AG10803 (cell line): ENCODE data around the gene ITGB5.

Experiments
- DNase-seq: peaks from one replicate; pipeline ENCODE4 v3.0.0; 2010; ENCODE audit warnings: low read depth
- H3K4me3 ChIP-seq: 2 replicates; pipeline ENCODE4 v1.5.1; 2011; ENCODE audit warnings: mild to moderate bottlenecking, low read length, control low read depth
- TF ChIP-seq, protein P1 (sequence below): conservative IDR thresholded peaks from 2 replicates; pipeline ENCODE4 v1.5.1; 2011; ENCODE audit warnings: mild to moderate bottlenecking, low read length, control low read depth, inconsistent platforms

The ITGB5 gene

DNA sequence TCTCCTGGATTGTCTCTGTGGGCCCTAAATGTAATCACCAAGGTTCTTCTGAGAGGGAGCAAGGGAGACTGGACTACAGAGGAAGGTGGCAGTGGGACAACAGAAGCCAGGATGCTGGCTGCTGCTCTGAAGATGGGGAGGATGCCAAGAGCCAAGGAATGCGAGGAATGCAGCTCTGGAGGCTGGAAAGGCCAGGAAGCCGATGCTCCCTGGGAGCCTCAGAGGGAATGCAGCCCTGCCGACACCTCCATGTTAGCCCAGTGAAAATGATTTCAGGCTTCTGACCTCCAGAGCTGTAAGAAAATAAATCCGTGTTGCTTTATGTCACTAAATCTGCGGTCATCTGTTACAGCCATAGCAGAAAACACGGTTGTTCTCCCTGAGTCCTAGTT, 112.8 kb downstream of the ITGB5 start:
- TF ChIP-seq, protein P1, sequence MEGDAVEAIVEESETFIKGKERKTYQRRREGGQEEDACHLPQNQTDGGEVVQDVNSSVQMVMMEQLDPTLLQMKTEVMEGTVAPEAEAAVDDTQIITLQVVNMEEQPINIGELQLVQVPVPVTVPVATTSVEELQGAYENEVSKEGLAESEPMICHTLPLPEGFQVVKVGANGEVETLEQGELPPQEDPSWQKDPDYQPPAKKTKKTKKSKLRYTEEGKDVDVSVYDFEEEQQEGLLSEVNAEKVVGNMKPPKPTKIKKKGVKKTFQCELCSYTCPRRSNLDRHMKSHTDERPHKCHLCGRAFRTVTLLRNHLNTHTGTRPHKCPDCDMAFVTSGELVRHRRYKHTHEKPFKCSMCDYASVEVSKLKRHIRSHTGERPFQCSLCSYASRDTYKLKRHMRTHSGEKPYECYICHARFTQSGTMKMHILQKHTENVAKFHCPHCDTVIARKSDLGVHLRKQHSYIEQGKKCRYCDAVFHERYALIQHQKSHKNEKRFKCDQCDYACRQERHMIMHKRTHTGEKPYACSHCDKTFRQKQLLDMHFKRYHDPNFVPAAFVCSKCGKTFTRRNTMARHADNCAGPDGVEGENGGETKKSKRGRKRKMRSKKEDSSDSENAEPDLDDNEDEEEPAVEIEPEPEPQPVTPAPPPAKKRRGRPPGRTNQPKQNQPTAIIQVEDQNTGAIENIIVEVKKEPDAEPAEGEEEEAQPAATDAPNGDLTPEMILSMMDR = no peak
- DNase-seq = peak; percentile 94
- H3K4me3 ChIP-seq = no peak overlapping the region

DNA sequence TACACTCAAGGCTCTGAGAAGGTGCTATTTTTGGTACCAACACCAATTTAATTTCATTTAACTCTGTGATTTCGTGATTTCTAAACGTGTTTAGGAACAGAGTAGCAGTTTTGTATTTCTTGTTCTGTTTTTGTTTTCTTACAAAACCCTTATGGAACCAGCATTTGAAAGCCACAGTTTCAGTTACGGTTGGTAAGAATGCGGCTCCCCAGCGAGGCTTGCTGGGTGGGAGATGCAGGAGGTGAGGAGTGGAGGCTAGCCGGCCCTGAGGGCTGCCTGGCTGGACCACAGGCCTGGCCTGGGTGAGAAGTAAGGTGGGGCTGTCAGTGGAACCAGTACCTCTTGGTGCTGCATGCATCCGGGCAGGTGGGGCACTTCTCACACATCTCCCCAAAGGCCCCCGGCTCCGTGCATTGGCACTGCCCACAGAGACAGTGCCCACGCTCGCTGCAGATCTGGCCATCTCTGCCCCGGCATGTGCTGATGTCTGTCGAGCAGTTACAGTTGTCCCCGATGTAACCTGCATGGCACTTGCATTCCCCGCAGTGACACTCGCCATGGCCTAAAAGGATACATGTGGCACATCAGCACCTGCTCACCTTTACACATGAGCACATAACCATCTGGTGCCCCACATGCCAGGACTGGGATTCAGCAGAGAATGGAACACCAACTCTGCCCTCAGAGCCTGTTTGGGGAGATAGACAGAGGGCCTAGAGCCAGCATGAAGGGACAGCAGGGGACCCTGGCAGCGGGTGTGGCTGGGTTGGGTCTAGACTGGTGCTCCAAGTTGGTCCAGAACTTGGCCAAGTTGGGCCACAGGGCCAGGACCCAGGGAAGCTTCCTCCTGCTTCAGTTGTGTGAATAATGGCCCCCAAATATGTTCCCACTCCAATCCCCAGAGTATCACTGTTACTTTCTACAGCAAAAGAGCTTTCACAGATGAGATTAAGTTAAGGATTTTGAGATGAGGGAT, 113.5 kb downstream of the ITGB5 start:
- no peak for DNase-seq
- TF ChIP-seq, protein P1 = no peak
- H3K4me3 ChIP-seq = no peak overlapping the region

- H3K4me3 ChIP-seq = no peak overlapping the region
- TF ChIP-seq, protein P1 = no peak
- peak; percentile 75 for DNase-seq
Observed at GRCh38 chr3:124772081-124772831, 114.9 kb downstream of the ITGB5 start.

GRCh38 chr3:124771083-124771445, 116.1 kb downstream of the ITGB5 start:
- TF ChIP-seq, protein P1 = no peak
- DNase-seq = no peak
- no peak overlapping the region for H3K4me3 ChIP-seq

DNA sequence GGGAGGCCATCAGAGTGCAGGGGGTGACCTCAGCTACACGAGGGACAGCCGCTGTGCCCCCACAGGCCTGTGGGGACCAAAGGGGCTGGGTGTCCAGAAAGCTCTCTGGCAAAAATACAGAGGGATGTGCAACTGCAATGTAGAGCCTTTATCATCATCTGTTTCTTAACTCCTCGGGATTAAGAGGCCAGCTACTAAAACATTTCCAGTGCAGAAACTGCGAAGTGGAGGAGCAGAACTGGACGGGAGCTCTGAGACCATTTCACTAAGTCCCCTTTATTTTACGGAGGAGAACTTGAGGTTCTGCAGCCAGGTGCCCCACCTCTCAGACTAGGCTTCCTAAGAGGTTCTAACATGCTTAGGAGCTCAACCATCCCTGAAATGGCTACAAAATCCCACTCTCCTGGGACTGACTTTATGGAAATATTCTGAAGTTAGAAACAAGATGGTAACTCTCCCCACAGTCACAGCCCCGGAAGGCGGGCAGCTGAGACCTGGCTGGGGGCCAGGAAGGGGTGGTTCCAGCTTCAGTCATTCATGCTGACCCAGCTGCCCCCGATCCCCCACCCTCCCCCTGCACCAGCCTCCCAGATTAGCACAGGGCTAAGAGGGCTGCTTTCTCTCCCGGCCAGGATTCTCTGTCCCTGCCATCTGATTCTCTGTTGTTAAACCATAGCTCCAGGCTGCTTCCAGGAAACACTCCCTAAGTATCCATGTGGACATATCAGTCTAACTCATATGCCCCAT, 116.7 kb downstream of the ITGB5 start:
- no peak for DNase-seq
- H3K4me3 ChIP-seq = no peak overlapping the region
- TF ChIP-seq, protein P1 = no peak

- TF ChIP-seq, protein P1 = no peak
- H3K4me3 ChIP-seq = no peak overlapping the region
- no peak for DNase-seq
Observed at GRCh38 chr3:124769462-124769861, 117.7 kb downstream of the ITGB5 start.
